ENCODE data around the gene ARHGEF4. TPM values are rescaled to one million over a fixed set of nuclear protein-coding genes. Genes with fewer than 3 reads are reported as not detected.
"Not testable (repeated sequence)": the region's sequence is repeated elsewhere in the genome, so short reads cannot be mapped to it uniquely, and the experiment has no call there.

The ARHGEF4 gene
- total and polyA plus RNA-seq, 10 donors = 0.19 to 0.88 (median 0.46) TPM; not detected in 2

- peaks cover 3 to 100% (median 88%) of the 10 kb centered on the region in 6 donors for H3K36me3 ChIP-seq
- no peak for DNase-seq
- TF ChIP-seq POLR2A (IDR thresholded peaks at IDR 0.05) (no peak), CTCF (IDR thresholded peaks at IDR 0.05 in 8 of 11, conservative IDR thresholded peaks at IDR 0.05 in 3 of 11) (no peak), POLR2AphosphoS5 (IDR thresholded peaks at IDR 0.05) (no peak)
- intact Hi-C loops (cut with DNase I; ENCODE audit: low total_unique reads) = no loop called here
- no peak overlapping the region for H3K27ac ChIP-seq
- WGBS, 5 donors = 88 to 97% (median 90%) methylated on average over 5 of the region's 5 CpGs
- H3K4me3 ChIP-seq = no peak overlapping the region
- H3K27me3 ChIP-seq (replicated peaks in 1 of 7) = no peaks in the 10 kb centered on the region
- H3K9me3 ChIP-seq = no peaks in the 10 kb centered on the region
- H3K4me1 ChIP-seq = peaks cover 0 to 51% (median 17%) of the 10 kb centered on the region in 6 donors
Observed at GRCh38 chr2:131076707-131077106, 240.0 kb downstream of the ARHGEF4 start.

- peaks cover 0 to 57% (median 17%) of the 10 kb centered on the region in 6 donors for H3K4me1 ChIP-seq
Observed at GRCh38 chr2:131077182-131077846, 240.6 kb downstream of the ARHGEF4 start.

GRCh38 chr2:131077966-131078365 is 241.3 kb downstream of the ARHGEF4 start:
- no peaks in the 10 kb centered on the region for H3K27me3 ChIP-seq (replicated peaks in 1 of 7)
- no peak for TF ChIP-seq POLR2A (IDR thresholded peaks at IDR 0.05)
- no peak for TF ChIP-seq POLR2AphosphoS5 (IDR thresholded peaks at IDR 0.05)
- WGBS, 5 donors = 93 to 98% (median 96%) methylated on average over 3 of the region's 3 CpGs
- H3K4me1 ChIP-seq = peaks cover 0 to 63% (median 17%) of the 10 kb centered on the region in 6 donors
- no peak for DNase-seq
- H3K9me3 ChIP-seq = no peaks in the 10 kb centered on the region
- intact Hi-C loops (cut with DNase I; ENCODE audit: low total_unique reads) = no loop called here
- H3K4me3 ChIP-seq = no peak overlapping the region
- no peak overlapping the region for H3K27ac ChIP-seq
- H3K36me3 ChIP-seq = peaks cover 3 to 100% (median 83%) of the 10 kb centered on the region in 6 donors

More at GRCh38 chr2:131077182-131077846, 240.6 kb downstream of the ARHGEF4 start:
- Histone ChIP-seq H3K36me3 (peaks cover 3 to 100% (median 87%) of the 10 kb centered on the region in 6 donors), H3K4me3 (no peak overlapping the region), H3K9me3 (no peaks in the 10 kb centered on the region), H3K27me3 (replicated peaks in 1 of 7) (no peaks in the 10 kb centered on the region), H3K27ac (no peak overlapping the region)
- 84 to 92% (median 89%) methylated on average over 11 of the region's 11 CpGs for WGBS, 5 donors
- no peak for DNase-seq
- TF ChIP-seq POLR2A (IDR thresholded peaks at IDR 0.05) = no peak
- peak in 1 of 3 donors; percentile 22 for TF ChIP-seq POLR2AphosphoS5 (IDR thresholded peaks at IDR 0.05)
- TF ChIP-seq CTCF (IDR thresholded peaks at IDR 0.05 in 8 of 11, conservative IDR thresholded peaks at IDR 0.05 in 3 of 11) = no peak
- intact Hi-C loops (cut with DNase I; ENCODE audit: low total_unique reads) = no loop called here

- Histone ChIP-seq H3K36me3 (peaks cover 3 to 98% (median 73%) of the 10 kb centered on the region in 6 donors), H3K4me1 (peaks cover 0 to 75% (median 19%) of the 10 kb centered on the region in 6 donors)
- H3K4me3 ChIP-seq; H3K27ac ChIP-seq; intact Hi-C loops (cut with DNase I; ENCODE audit: low total_unique reads); H3K9me3 ChIP-seq; H3K27me3 ChIP-seq (replicated peaks in 1 of 7); DNase-seq: not testable (repeated sequence)
- 92 to 98% (median 96%) methylated on average over 6 of the region's 6 CpGs for WGBS, 5 donors
Observed at GRCh38 chr2:131079931-131080330, 243.2 kb downstream of the ARHGEF4 start.

- DNase-seq = no peak
- Histone ChIP-seq H3K9me3 (no peaks in the 10 kb centered on the region), H3K4me1 (peaks cover 0 to 77% (median 29%) of the 10 kb centered on the region in 6 donors), H3K36me3 (peaks cover 0 to 98% (median 64%) of the 10 kb centered on the region in 6 donors), H3K27ac (no peak overlapping the region), H3K4me3 (no peak overlapping the region), H3K27me3 (replicated peaks in 1 of 7) (no peaks in the 10 kb centered on the region)
- 94 to 100% (median 95%) methylated on average over 4 of the region's 4 CpGs for WGBS, 5 donors
- intact Hi-C loops (cut with DNase I; ENCODE audit: low total_unique reads) = no loop called here
- TF ChIP-seq CTCF (IDR thresholded peaks at IDR 0.05 in 8 of 11, conservative IDR thresholded peaks at IDR 0.05 in 3 of 11) (no peak), POLR2A (IDR thresholded peaks at IDR 0.05) (no peak), POLR2AphosphoS5 (IDR thresholded peaks at IDR 0.05) (no peak)
Observed at GRCh38 chr2:131081190-131081589, 244.5 kb downstream of the ARHGEF4 start.

Measured in spleen (tissue), 11 donors.